GM23338 (cell line): ENCODE results near the gene YIPF3.

ENCODE experiments used
- CTCF ChIP-seq, 2 experiments: fragments of 200-600 bp in 1 of 2; sonication (generic) in 1 of 2; conservative IDR thresholded peaks; 2 replicates each; pipeline versions ENCODE4 v1.5.1 to v1.6.1; 2016 to 2017; ENCODE audit warnings: antibody characterized with exemption in 2 of 2, low read depth in 2 of 2, mild to moderate bottlenecking in 2 of 2, moderate library complexity in 1 of 2
- EZH2 ChIP-seq: fragments of 200-600 bp; sonication (generic); IDR thresholded peaks from one replicate; pipeline ENCODE4 v1.8.0; 2017; ENCODE audit warnings: antibody characterized with exemption, mild to moderate bottlenecking, low read depth; ENCODE audit not compliant: unreplicated experiment
- POLR2AphosphoS5 ChIP-seq: IDR thresholded peaks from 2 replicates; pipeline ENCODE4 v1.6.1; 2016; ENCODE audit warnings: antibody characterized with exemption, low read depth

GRCh38 chr6:43504756-43505593 is 11.8 kb downstream of the YIPF3 start:
- TF ChIP-seq EZH2, result no peak
- no peak for TF ChIP-seq POLR2AphosphoS5
- TF ChIP-seq CTCF (conservative IDR thresholded peaks at IDR 0.05; ENCODE audit: low read depth in 2 of 2), result no peak
